Measurements from ENCODE around the gene SEC31B. TPM values are rescaled to one million over a fixed set of nuclear protein-coding genes. Genes with fewer than 3 reads are reported as not detected.

The SEC31B gene
- total and polyA plus RNA-seq, 2 of the 8 experiments (the other 6 are each of a cell fraction or from before 2014, with no cell fraction given) = 4.1 to 5.3 TPM

- TF ChIP-seq POU5F1 (IDR thresholded peaks at IDR 0.05; ENCODE audit: low read depth, low read length) = no peak
- no peak for TF ChIP-seq SIX5 (IDR thresholded peaks at IDR 0.05; ENCODE audit: low read depth, low read length)
- TF ChIP-seq SAP30 (IDR thresholded peaks at IDR 0.05; ENCODE audit: insufficient read depth, insufficient replicate concordance, low read length) = peak; percentile 53
- no peak for TF ChIP-seq SP1 (IDR thresholded peaks at IDR 0.05; ENCODE audit: low read depth, low read length)
- TF ChIP-seq RXRA (IDR thresholded peaks at IDR 0.05; ENCODE audit: insufficient read depth, low read depth, low read length) = no peak
- TF ChIP-seq SRF (IDR thresholded peaks at IDR 0.05; ENCODE audit: low read depth, low read length) = no peak
- TF ChIP-seq SIN3A (conservative IDR thresholded peaks at IDR 0.05 in 1 of 2, IDR thresholded peaks at IDR 0.05 in 1 of 2; ENCODE audit: low read depth in 1 of 2, low read length in 2 of 2) = peak in 1 of 2 experiments; percentile 69; a peak in 1 of 4 replicates
- TF ChIP-seq SIRT6 (IDR thresholded peaks at IDR 0.05; ENCODE audit: low read length) = no peak
- no peak for TF ChIP-seq JUN (IDR thresholded peaks at IDR 0.05; ENCODE audit: low read depth, low read length)
- TF ChIP-seq NRF1 (IDR thresholded peaks at IDR 0.05; ENCODE audit: low read depth, low read length) = peak; percentile 65
- no peak for TF ChIP-seq CBX5 (IDR thresholded peaks at IDR 0.05; ENCODE audit: low read depth, low read length)
- TF ChIP-seq ATF2 (IDR thresholded peaks at IDR 0.05; ENCODE audit: low read length) = no peak
- peak; percentile 63; the same call in 1 of the 2 replicates for TF ChIP-seq TBP (IDR thresholded peaks at IDR 0.05; ENCODE audit: low read depth, low read length)
- TF ChIP-seq TAF7 (optimal IDR thresholded peaks at IDR 0.05; ENCODE audit: borderline replicate concordance, low read depth, low read length) = peak; percentile 18
- TF ChIP-seq POLR2A (IDR thresholded peaks at IDR 0.05; ENCODE audit: control extremely low read depth in 1 of 2, low read depth in 2 of 2, low read length in 2 of 2) = peak; percentile 81 to 82
- TF ChIP-seq FOSL1 (IDR thresholded peaks at IDR 0.05; ENCODE audit: insufficient read depth, low read depth, low read length) = no peak
- no peak for TF ChIP-seq KDM1A (IDR thresholded peaks at IDR 0.05; ENCODE audit: borderline replicate concordance, low read length)
- no peak for TF ChIP-seq HDAC6 (IDR thresholded peaks at IDR 0.05; ENCODE audit: low read depth, low read length)
- TF ChIP-seq GABPA (IDR thresholded peaks at IDR 0.05; ENCODE audit: borderline replicate concordance, insufficient read depth, low read length) = no peak
- peak; percentile 82 for TF ChIP-seq CREB1 (IDR thresholded peaks at IDR 0.05)
- TF ChIP-seq BACH1 (IDR thresholded peaks at IDR 0.05; ENCODE audit: low read length) = no peak
- no peak for TF ChIP-seq EZH2 (IDR thresholded peaks at IDR 0.05; ENCODE audit: low read depth, low read length, severe bottlenecking)
- TF ChIP-seq TEAD4 (IDR thresholded peaks at IDR 0.05; ENCODE audit: low read depth, low read length) = no peak
Measured at GRCh38 chr10:100529475-100530298, 10.0 kb upstream of the SEC31B start, which contains the start of gene NDUFB8 (continued).

Measured in H1 (cell line).